ENCODE data around the gene RRP9.
"Not testable (repeated sequence)": the region's sequence is repeated elsewhere in the genome, so short reads cannot be mapped to it uniquely, and the experiment has no call there.

RRP9 gene

DNA sequence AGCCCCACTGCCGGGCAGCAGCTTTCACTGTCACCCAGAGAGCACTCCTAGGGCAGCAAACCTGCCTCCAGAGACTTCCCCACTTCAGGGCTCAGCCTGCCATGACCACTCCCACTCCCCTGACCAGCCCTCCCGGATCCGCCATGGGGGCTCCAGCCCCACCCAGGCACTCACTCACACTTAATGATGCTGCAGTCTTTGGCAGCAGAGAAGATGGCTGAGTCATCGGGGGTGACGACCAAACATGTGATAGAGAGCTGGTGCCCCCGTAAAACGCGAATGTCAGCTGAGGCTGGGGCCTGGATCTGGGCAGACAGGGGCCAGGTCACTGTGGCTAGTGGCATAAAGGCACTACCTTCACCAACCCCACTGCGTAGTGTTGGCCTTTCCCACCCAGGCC, 4.7 kb downstream of the RRP9 start:
- DNase-seq: no peak

DNA sequence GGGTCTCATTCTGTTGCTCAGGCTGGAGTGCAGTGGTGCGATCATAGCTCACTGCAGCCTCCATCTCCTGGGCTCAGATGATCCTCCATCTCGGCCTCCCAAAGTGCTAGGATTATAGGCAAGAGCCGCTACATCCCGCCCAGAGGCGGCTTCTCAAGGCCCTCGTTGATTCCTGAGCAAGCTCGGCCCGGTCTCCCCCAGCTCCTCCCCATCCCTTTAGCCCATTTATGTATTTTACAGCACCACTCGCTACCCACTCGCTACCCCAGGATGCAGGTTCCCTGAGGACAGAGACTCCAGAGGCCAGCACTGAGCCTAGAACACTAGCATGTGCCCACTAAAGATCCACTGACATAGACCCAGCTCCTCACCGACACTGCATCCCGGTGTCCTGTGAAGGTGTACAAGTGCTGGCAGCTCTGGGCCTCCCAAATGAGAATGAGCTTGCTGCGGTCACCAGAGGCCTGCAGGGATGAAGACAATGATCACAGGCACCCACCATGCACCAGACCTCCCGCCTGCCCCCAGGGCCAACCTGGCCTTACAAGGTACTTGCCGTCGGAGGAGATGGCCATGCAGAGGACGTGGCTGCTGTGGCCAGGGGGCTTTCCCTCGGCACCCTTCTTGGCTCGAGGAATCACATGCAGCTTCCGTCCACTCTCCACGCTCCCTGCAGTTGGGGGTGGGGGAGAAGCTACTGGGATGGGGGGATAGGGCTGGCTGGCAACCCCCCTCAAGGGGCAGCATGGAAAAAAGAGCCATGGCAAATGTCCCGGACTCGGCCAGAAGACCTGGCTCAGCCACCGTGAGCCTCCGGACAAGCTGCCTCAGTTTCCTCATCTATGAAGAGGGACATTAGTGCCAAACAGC, 5.6 kb downstream of the RRP9 start:
- DNase-seq: no peak

DNA sequence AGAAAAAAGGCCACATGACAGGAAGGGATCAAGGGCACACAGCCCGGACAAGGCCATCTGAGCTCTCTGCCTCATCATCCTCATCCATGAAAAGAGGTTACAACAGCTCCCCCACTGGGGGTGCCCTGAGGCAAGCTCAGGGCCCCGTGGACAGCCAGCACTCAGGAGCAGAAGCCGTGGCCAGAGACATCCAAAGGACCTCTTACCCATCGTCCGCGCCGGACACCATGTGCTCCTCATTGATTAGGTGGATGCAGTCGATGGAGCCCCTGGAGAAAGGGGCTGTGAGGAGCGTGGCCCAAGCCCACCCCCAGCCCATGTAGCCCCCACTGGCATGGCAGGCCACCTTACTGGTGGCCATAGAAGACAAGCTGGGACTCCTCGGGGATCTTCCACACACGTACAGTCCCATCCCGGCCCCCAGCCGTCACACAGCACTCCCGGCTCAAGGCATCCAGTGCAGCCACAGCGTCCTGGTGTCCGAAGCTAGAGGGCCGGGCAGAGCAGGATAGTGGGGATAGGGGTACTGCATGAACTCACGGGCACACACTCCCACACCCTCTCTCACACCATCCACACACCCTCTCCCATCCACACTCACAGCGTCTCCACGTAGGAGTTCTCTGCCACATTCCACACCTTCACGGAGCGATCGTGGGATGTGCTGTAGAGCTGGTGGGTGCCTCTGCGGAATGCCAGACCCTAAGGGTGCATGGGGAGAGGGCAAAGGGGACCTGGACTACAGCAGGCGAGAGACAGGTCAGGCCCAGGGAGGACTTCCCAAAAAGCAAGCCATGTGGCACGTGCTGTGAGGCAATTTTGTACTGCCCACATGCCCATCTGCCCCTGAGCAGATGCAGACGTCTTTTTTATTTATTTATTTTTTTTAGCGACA, 6.5 kb downstream of the RRP9 start:
- DNase-seq: no peak

DNA sequence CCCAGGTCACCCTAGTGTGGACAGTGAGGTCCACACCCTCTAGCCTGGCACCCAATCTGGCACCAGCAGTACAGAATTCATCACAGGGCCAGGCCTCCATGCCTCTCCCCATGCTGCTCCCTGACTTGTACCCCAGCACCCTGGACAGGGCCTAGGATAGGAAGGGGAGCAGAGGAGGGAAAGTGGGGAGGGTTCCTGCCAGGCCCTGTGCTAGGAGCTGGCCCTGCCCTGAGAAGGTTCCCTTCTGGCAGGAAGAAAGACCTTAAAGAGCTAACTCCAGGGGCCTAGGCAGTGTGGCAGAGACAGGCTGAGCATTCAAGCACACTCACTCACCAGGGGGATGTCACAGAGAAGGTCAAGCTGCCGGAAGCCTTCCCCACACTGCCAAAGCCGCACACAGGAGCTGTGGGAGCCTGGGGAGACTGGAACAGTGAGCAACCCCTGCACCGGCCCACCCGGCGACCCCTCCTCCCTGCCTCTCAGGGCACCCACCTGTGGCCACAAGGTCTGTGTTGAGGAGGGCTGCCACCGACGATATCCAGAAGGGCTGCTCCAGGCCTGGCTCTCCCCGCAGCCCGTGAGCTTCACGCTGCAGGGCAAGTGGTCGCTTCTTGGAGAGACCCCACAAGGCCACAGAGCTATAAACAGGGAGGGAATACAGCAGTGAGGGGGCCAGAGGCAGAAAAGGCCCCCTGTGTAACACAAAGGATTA, 7.4 kb downstream of the RRP9 start:
- DNase-seq: no peak

DNA sequence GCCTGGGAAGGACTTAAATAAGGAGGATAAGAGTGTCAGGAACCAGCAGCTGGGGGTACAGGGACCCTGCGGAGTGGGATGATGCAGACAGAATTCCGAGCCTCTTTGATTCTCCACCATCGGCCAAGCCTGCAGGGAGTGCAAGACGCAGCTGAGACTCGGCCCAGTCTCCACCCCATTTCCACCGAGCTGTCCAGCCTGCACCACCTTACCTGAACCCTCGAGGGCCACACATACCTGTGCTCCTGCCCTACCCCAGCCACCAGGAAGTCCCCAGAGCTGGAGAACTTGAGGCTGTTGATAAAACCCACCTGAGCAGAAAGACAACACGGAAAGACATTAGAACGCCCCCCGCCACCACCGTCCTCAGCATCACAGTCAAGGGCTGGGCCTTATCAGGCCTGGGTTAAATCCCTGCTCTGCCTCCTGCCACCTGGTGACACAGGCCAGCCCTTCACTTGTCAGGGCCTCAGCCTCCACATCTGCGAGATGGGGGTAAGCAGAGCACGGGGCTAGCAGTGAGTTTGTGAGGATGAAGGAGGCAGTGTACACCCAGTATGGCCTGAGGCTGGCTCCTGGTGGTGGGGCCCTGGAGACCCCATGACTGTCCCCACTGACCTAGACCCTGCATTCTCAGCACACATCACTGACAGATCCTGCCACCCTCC, 8.1 kb downstream of the RRP9 start:
- DNase-seq: no peak

DNA sequence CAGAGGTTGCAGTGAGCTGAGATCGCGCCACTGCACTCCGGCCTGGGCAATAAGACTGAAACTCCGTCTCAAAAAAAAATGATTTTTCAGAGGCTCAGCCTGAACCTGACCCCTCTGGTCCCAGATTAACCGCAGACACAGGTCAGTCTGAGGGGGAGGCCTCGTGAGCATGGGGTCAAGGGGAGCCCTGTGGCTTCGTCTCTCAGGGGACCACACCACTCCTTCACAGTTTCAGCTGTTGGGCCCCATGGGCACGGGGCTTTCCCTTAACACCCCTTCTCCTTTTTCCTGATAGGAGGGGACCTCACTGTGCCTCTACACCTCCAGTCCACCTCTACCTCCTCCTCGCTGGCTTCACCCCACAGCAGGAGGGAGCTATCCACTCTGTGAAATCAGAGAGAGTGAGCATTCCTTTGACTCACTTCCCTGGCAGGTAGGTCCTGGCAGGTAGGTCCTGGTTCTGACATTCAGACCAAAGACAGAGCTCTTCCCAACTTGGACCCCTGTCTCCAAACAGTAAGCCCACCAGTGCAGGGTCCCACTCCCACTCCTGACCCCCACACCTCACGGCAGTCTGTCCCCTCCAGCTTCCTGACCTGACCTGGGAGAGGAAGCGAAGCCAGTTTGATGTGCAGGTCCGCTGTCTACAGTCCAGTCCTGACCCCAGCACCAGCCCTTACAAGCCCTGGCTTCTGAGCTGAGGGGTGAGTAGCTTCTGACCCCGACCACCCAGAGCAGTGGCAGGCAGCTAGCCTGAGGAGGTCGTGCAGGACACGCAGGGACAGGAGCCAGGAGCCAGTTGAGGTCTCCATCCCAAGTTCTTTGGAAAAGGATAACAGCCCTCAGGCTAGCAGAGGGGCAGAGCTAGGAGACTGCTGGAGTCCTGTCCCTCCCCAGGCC, 9.0 kb downstream of the RRP9 start:
- DNase-seq: no peak

DNA sequence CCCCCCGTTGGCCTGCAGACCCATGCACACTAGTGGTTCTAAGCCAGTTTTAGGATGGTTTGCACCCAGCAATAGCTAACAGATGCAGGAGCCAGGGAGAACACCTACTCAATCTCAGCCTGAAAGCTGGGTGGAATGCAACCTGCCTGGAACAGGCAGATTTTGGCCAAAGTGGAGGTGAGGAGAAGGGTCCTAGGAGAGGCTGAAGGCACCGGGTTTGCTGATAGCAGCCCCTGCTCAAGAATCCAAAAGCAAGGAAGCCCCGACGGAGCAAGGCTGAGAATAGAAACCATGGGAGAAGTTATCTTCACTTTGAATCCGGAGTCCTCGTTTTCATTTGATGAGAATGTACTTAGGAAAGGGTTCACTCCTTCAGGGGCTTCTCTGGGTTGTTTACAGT, 9.9 kb downstream of the RRP9 start:
- DNase-seq: no peak

DNA sequence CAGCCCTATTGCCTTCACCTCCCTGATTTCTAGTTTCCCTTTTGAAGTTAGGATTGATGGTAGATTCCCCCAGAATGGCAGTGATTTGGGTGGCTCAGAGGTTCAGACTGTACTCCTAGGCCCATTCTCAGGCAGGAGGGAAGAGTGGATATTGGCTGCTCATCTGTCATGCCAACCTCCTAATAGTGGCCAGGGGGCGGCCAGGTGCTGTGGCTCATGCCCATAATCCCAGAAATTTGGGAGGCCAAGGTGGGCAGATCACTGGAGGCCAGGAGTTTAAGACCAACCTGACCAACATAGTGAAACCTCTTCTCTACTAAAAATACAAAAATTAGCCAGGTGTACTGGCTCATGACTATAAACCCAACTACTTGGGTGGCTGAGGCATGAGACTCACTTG, 11.3 kb downstream of the RRP9 start:
- DNase-seq: no peak

DNA sequence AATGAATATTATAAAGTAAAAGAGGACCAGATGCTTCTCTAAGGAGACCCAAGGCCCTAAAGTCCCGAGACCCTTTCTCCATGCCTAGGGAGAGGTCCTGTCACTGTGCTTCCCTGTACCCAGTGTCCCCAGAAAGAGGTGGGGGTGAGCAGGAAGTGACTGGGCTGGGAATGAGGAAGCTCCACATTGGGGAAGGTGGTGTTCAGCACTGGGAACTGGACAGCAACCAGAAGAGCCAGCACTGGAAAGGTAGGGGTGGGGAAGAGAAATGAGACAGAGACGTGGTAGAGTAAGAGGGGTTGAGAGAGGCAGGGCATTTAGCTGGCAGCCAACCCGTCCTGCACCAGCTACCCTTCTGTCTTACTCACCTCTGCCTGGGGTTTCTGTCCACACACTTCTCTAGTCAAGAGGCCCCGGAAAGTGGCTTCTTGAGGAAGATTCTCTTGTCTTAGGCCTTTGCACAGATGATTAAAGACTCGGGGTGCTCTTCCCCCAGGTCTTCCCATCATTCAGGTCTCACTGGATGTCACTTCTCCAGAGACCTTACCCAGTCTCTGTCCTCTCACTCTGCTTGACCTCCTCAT, 12.2 kb downstream of the RRP9 start:
- no peak for DNase-seq

DNA sequence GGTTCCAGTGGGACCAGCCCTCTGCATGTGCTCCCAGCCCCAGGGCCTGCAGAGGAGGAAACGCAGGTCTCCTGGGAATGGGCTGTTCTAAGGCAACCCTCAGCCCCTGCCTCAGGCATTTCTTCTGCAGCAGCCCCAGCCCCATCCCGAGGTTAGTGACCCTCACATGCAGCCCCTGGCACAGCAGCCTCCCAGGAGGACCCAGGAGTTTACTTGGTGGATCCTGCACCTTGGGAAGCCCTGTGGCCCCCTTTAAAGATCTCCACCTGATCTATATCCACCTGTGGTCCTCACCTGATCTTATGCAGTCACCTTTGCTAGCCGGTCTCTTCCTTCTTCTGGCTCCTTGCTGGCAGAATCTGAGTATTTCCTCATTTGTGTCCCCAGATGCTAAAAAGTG, 12.7 kb downstream of the RRP9 start:
- not testable (repeated sequence) for DNase-seq

DNA sequence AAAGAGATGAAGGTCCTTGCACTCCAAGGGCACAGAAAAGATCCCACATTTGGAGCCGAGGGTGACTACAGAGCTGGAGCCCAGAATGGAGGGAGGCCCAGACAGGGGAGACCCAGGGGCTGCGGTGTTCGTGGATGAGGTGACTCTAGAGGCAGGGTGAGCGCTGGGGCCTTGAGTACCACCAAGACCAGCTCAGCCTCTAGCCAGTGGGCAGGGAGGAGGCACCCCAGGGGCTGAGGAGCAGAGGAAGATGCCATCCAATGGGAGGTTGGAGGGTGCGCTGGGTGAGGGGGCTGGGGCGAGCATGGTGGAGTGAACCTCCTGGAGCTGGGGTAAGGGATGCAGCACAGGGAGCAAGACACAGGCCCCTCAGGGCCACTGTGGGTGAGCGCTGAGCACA, 13.3 kb downstream of the RRP9 start:
- no peak for DNase-seq

DNA sequence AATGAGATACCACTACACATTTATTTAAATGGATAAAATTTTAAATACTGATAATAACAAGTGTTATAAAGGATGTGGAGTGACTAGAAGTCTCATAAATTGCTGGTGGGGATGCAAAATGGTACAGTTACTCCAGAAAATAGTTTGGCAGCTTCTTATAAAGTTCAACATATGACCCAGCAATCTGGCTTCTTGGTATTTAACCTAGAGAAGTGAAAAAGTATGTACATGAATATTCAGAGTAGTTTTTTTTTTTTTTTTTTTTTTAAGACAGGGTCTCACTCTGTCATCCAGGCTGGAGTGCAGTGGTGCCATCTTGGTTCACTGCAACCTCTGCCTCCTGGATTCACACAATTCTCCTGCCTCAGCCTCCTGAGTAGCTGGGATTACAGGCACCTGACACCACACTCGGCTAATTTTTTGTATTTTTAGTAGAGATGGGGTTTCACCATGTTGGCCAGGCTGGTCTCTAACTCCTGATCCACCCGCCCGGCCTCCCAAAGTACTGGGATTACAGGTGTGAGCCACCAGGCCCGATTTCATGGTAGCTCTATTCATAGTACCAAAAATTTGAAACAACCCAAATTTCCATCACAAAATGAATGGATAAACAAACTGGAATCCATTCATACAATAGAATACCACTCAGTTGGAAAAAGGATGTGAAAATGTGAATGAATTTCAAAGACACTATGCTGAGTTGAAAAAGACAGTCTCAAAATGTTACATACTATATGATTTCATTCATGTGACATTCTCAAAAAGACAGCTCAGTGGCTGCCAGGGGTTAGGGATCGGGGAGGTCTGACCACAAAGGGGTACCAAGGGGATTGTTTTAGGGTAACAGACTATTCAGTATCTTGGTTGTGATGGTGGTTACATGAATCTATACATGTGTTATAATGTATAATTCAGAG, 14.4 kb downstream of the RRP9 start:
- no peak for DNase-seq

DNA sequence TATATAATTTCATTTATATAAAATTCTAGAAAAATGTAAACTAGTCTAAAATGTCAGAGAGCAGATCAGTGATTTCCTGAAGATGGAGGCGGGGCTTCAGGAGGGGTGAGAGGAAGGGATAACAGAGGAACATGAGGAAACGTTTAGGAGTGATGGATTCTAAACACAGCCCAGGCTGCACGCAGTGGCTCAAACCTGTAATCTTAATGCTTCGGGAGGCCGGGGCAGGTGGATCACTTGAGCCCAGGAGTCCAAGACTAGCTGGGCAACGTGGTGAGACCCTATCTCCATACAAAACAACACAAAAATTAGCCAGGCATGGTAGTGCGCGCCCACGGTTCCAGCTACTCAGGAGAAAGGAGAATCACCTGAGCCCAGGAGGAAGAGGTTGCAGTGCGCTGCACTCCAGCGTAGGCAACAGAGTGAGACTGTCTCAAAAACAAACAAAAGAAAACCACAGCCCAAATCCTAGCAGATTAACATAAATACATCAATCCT, 20.6 kb downstream of the RRP9 start:
- no peak for DNase-seq

DNA sequence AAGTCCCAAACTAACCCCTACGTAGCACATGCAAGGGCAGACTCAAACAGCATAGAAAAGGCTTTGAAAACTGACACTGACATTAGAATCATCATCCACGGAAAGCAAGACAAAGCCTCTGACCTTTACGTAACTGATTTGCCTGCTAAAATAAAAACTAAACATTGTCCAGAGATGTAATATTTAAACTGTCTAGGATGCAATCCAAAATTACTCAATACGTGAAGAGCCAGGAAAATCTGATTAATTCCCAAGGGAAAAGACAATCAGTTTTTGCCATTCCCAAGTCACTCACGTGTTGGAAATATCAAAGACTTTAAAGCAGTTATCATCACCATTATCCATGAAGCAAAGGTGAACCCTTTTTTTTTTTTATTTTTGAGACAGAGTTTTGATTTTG, 25.3 kb downstream of the RRP9 start:
- no peak for DNase-seq

DNA sequence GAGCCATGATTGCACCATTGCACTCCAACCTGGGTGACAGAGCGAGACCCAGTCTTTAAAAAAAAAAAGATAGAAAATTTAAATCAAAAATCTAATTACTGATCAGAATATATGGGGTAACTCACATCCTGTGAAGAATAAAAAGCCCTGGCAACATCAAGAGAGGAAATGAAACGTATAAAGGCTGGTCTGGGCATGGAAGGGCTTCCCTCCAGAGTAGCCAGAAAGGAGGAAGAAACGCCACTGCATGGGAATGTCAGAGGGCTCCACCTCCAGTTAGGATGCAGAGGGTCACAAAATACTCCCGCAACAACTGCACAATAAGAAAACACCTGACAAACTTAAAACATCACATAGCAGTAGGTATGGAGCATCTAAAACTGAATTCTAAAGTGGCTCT, 33.7 kb downstream of the RRP9 start:
- DNase-seq: no peak

DNA sequence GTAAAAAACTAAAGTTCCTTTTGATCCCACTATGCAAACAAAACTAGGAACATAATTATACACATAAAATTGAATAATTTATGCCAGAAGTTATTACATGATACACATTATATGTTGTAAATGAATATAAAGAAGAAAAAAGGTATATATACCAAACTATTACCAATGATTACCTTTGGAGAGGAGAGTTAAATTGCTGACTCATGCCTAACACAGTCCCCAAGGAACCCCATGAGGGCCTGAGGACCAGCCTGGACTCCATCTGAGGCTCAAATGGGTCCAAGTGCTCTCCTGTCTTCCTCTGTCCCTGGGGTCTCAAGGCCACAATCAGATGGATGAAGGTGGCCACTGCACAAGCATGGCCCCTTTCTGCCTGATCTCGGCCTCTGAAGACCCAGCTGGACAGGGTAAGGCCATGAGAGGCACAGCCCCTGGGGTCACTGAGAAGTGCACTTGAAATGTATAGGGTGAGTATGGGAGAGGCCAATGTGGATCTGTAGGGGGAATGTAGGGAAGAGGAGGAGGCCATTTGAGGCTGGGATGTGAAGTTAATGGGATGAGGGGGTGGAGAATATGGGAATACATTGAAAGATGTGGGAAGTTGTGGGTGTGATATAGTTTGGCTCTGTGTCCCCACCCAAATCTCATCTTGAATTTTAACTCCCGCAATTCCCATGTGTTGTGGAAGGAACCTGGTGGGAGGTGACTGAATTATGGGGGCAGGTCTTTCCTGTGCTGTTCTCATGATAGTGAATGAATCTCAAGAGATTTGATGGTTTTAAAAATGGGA, 37.5 kb downstream of the RRP9 start:
- no peak for DNase-seq

DNA sequence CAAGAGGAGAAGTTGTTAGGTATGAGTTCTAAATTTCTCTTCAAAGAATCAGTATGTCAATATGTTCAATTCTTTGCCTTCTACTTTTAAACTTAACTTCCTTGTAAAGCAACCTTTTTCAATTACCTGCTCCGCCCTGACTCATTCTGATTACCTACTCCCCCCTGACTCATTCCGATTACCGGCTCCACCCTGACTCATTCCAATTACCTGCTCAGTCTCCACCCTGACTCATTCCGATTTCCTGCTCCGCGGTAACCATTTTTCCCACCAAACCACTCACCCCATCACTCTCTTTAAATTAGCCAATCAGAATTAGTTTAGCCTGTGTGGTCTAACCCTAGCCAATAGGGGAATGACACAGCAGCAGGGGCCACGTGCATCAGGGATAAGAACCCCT, 39.3 kb downstream of the RRP9 start:
- not testable (repeated sequence) for DNase-seq

DNA sequence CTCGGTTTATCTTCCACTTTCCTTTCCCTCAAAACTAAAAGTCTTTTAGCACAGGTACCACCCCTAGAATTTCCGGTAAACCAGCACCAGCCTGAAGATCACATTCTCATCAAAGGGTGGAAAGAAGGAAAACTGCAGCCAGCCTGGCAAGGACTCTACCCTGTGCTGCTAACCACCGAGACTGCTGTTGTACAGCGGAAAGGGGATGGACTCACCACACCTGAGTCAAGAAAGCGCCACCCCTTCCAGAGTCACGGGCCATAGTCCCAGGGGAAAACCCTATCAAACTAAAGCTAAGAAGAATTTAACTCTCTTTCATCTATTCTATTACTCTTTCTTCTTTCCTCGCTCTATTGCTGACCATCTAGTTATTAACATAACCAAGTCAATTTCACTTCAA, 41.7 kb downstream of the RRP9 start:
- not testable (repeated sequence) for DNase-seq

DNA sequence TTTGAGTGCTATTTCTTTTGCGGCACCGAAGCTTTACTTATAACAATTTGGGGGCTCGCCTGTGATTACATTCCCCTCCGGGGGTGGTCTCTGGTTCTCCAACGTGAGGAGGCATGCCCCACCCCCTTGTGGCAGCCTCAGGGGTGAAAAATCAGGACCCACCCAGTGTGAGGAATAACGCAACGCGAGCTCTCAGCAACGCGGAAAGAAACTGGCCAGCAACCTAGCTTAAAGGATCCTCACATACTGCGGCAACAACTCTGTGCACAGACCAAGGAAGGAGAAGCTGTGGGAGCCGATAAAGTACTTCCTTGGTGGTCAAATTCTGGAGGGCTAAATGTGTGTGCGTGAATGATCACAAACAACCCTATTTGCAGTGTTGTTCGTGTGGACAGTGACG, 44.3 kb downstream of the RRP9 start:
- DNase-seq: no peak

Measured in activated CD4-positive, CD25-positive, alpha-beta regulatory T cell treated with anti-CD3 and anti-CD28 coated beads, Interleukin-2, amount 50 U/mL, for 72 hours (primary cell).